ENCODE measurements around the gene PJVK. TPM values are rescaled to one million over a fixed set of nuclear protein-coding genes. Genes with fewer than 3 reads are reported as not detected.

The PJVK gene
- total and polyA plus RNA-seq, 2 of the 13 experiments (the other 11 are each of a cell fraction or from before 2014, with no cell fraction given) = 1.2 to 2.6 TPM

- TF ChIP-seq TEF (CRISPR knock-in tag; IDR thresholded peaks at IDR 0.05) (no peak), ZFP37 (CRISPR knock-in tag; IDR thresholded peaks at IDR 0.05; ENCODE audit: borderline replicate concordance) (no peak), RNF219 (CRISPR knock-in tag; IDR thresholded peaks at IDR 0.05) (no peak), EEA1 (CRISPR knock-in tag; IDR thresholded peaks at IDR 0.05; ENCODE audit: borderline replicate concordance) (no peak), ZNF30 (CRISPR knock-in tag; IDR thresholded peaks at IDR 0.05) (no peak), DPF2 (CRISPR knock-in tag; IDR thresholded peaks at IDR 0.05; ENCODE audit: borderline replicate concordance, low read depth) (no peak), ZNF343 (CRISPR knock-in tag; IDR thresholded peaks at IDR 0.05) (0 out of 2 replicates have a peak, but pooled peaks have one; percentile 0), SMAD3 (CRISPR knock-in tag; IDR thresholded peaks at IDR 0.05) (peak; percentile 89), HNRNPL (IDR thresholded peaks at IDR 0.05; ENCODE audit: low read depth, low read length) (no peak), ZNF136 (CRISPR knock-in tag; IDR thresholded peaks at IDR 0.05; ENCODE audit: low read depth) (no peak), TAF1 (CRISPR knock-in tag; IDR thresholded peaks at IDR 0.05) (no peak; the same call in 1 of the 2 replicates), TEAD3 (CRISPR knock-in tag; optimal IDR thresholded peaks at IDR 0.05; ENCODE audit: borderline replicate concordance) (peak; percentile 68), RFXAP (CRISPR knock-in tag; IDR thresholded peaks at IDR 0.05; ENCODE audit: borderline replicate concordance) (no peak; the same call in 1 of the 2 replicates), PHB2 (IDR thresholded peaks at IDR 0.05; ENCODE audit: partially characterized antibody) (no peak), REL (CRISPR knock-in tag; conservative IDR thresholded peaks at IDR 0.05) (no peak), POLR2AphosphoS5 (IDR thresholded peaks at IDR 0.05; ENCODE audit: low read depth, low read length) (no peak), NAIF1 (CRISPR knock-in tag; IDR thresholded peaks at IDR 0.05; ENCODE audit: borderline replicate concordance) (no peak), IRF2 (CRISPR knock-in tag; IDR thresholded peaks at IDR 0.05) (peak; percentile 77), SCMH1 (CRISPR knock-in tag; IDR thresholded peaks at IDR 0.05; ENCODE audit: borderline replicate concordance) (no peak), NRL (CRISPR knock-in tag; IDR thresholded peaks at IDR 0.05; ENCODE audit: borderline replicate concordance) (no peak), LCORL (IDR thresholded peaks at IDR 0.05) (no peak), LCORL (CRISPR knock-in tag; IDR thresholded peaks at IDR 0.05) (peak; percentile 82; the same call in 1 of the 2 replicates), ZNF563 (CRISPR knock-in tag; IDR thresholded peaks at IDR 0.05) (no peak), ONECUT2 (CRISPR knock-in tag; IDR thresholded peaks at IDR 0.05) (no peak), PAF1 (CRISPR knock-in tag; IDR thresholded peaks at IDR 0.05) (no peak), ZNF556 (CRISPR knock-in tag; IDR thresholded peaks at IDR 0.05; ENCODE audit: borderline replicate concordance) (peak; percentile 77; the same call in 1 of the 2 replicates)
- TF ChIP-seq, protein P1, sequence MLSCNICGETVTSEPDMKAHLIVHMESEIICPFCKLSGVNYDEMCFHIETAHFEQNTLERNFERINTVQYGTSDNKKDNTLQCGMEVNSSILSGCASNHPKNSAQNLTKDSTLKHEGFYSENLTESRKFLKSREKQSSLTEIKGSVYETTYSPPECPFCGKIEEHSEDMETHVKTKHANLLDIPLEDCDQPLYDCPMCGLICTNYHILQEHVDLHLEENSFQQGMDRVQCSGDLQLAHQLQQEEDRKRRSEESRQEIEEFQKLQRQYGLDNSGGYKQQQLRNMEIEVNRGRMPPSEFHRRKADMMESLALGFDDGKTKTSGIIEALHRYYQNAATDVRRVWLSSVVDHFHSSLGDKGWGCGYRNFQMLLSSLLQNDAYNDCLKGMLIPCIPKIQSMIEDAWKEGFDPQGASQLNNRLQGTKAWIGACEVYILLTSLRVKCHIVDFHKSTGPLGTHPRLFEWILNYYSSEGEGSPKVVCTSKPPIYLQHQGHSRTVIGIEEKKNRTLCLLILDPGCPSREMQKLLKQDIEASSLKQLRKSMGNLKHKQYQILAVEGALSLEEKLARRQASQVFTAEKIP (CRISPR knock-in tag; IDR thresholded peaks at IDR 0.05; ENCODE audit: borderline replicate concordance) = no peak
Measured at GRCh38 chr2:178414266-178415247, 36.6 kb upstream of the PJVK start (continued).
